HEK293 (cell line): ENCODE results near the gene GIGYF1.

Experiments
- CTCF ChIA-PET: fragments of 350-600 bp; formaldehyde crosslinking; extraction: SDS; loops from one replicate; lab custom pipeline; 2021; ENCODE audit warnings: antibody characterized with exemption; lab: Yijun Ruan, JAX
- POLR2A ChIA-PET: fragments of 300-600 bp; formaldehyde crosslinking; extraction: SDS; loops from one replicate; lab custom pipeline; 2020; ENCODE audit warnings: antibody characterized with exemption, inconsistent platforms; lab: Yijun Ruan, JAX
- H3K27ac ChIP-seq: fragments of 200-500 bp; sonication (Bioruptor generic); 2 replicates; pipeline ENCODE4 v1.5.1; 2014; ENCODE audit warnings: low read depth, low read length, control low read depth, inconsistent platforms; ENCODE audit errors: extremely low read depth
- H3K36me3 ChIP-seq, 2 experiments: fragments of 200-500 bp in 1 of 2; sonication (Bioruptor generic) in 1 of 2; 1 replicate in 1 of 2; 2 replicates in 1 of 2; pipeline ENCODE4 v1.5.1; 2014 to 2017; ENCODE audit warnings: inconsistent platforms in 2 of 2, low read length in 2 of 2; ENCODE audit not compliant: control insufficient read depth in 2 of 2, insufficient read depth in 1 of 2
- H3K4me1 ChIP-seq: fragments of 200-500 bp; sonication (Bioruptor generic); 2 replicates; pipeline ENCODE4 v1.5.1; 2014; ENCODE audit warnings: mild to moderate bottlenecking, low read length, inconsistent platforms; ENCODE audit not compliant: control insufficient read depth, insufficient read depth
- H3K4me3 ChIP-seq: 2 replicates; pipeline ENCODE4 v1.5.1; 2011; ENCODE audit warnings: low read depth, mild to moderate bottlenecking, control low read depth, low read length, moderate library complexity
- H3K9me3 ChIP-seq: fragments of 200-500 bp; sonication (Bioruptor generic); 2 replicates; pipeline ENCODE4 v1.5.1; 2014; ENCODE audit warnings: low read depth, low read length, inconsistent platforms; ENCODE audit not compliant: control insufficient read depth, insufficient read depth
- AEBP2 ChIP-seq: fragments of 450-650 bp; formaldehyde crosslinking; IDR thresholded peaks from 2 replicates; pipeline ENCODE4 v1.5.1; 2016; ENCODE audit warnings: missing biosample characterization, missing genetic modification characterization, borderline replicate concordance
- IKZF3 ChIP-seq: fragments of 450-650 bp; IDR thresholded peaks from 2 replicates; pipeline ENCODE4 v1.5.0; 2018; ENCODE audit warnings: missing biosample characterization, mild to moderate bottlenecking, missing genetic modification characterization, moderate library complexity
- KLF16 ChIP-seq: fragments of 450-650 bp; formaldehyde crosslinking; IDR thresholded peaks from 2 replicates; pipeline ENCODE4 v1.5.1; 2017; ENCODE audit warnings: missing biosample characterization, missing genetic modification characterization
- ZBTB11 ChIP-seq: fragments of 450-650 bp; formaldehyde crosslinking; conservative IDR thresholded peaks from 2 replicates; pipeline ENCODE4 v1.5.1; 2016; ENCODE audit warnings: low read depth, missing biosample characterization, missing genetic modification characterization
- ZBTB6 ChIP-seq: fragments of 450-650 bp; formaldehyde crosslinking; IDR thresholded peaks from 2 replicates; pipeline ENCODE4 v1.5.1; 2017; ENCODE audit warnings: missing biosample characterization, missing genetic modification characterization
- ZBTB7A ChIP-seq: fragments of 450-650 bp; formaldehyde crosslinking; IDR thresholded peaks from 2 replicates; pipeline ENCODE4 v1.5.1; 2016; ENCODE audit warnings: low read depth, missing biosample characterization, missing genetic modification characterization
- ZFP3 ChIP-seq: fragments of 450-650 bp; formaldehyde crosslinking; IDR thresholded peaks from 2 replicates; pipeline ENCODE4 v1.5.1; 2016; ENCODE audit warnings: low read depth, missing biosample characterization, missing genetic modification characterization
- ZFP37 ChIP-seq: fragments of 450-650 bp; formaldehyde crosslinking; IDR thresholded peaks from 2 replicates; pipeline ENCODE4 v1.5.1; 2016; ENCODE audit warnings: missing biosample characterization, missing genetic modification characterization
- ZNF146 ChIP-seq: fragments of 450-650 bp; formaldehyde crosslinking; IDR thresholded peaks from 2 replicates; pipeline ENCODE4 v1.5.1; 2016; ENCODE audit warnings: missing biosample characterization, missing genetic modification characterization
- ZNF280C ChIP-seq: fragments of 450-650 bp; formaldehyde crosslinking; IDR thresholded peaks from 2 replicates; pipeline ENCODE4 v1.5.1; 2016; ENCODE audit warnings: missing biosample characterization, missing genetic modification characterization
- ZNF280D ChIP-seq: fragments of 450-650 bp; formaldehyde crosslinking; IDR thresholded peaks from 2 replicates; pipeline ENCODE4 v1.5.1; 2016; ENCODE audit warnings: missing biosample characterization, missing genetic modification characterization
- ZNF324 ChIP-seq: fragments of 450-650 bp; formaldehyde crosslinking; IDR thresholded peaks from 2 replicates; pipeline ENCODE4 v1.5.1; 2016; ENCODE audit warnings: missing biosample characterization, missing genetic modification characterization
- ZNF394 ChIP-seq: fragments of 450-650 bp; formaldehyde crosslinking; IDR thresholded peaks from 2 replicates; pipeline ENCODE4 v1.5.1; 2016; ENCODE audit warnings: missing biosample characterization, missing genetic modification characterization, mild to moderate bottlenecking, moderate library complexity, borderline replicate concordance
- ZNF48 ChIP-seq: fragments of 450-650 bp; formaldehyde crosslinking; IDR thresholded peaks from 2 replicates; pipeline ENCODE4 v1.5.1; 2016; ENCODE audit warnings: missing biosample characterization, missing genetic modification characterization
- ZNF596 ChIP-seq: fragments of 450-650 bp; IDR thresholded peaks from 2 replicates; pipeline ENCODE4 v1.5.0; 2018; ENCODE audit warnings: missing biosample characterization, mild to moderate bottlenecking, missing genetic modification characterization, moderate library complexity
- ZNF664 ChIP-seq: fragments of 450-650 bp; formaldehyde crosslinking; IDR thresholded peaks from 2 replicates; pipeline ENCODE4 v1.5.1; 2016; ENCODE audit warnings: missing biosample characterization, missing genetic modification characterization
- ZNF777 ChIP-seq: fragments of 450-650 bp; formaldehyde crosslinking; IDR thresholded peaks from 2 replicates; pipeline ENCODE4 v1.5.1; 2017; ENCODE audit warnings: missing biosample characterization, missing genetic modification characterization, borderline replicate concordance
- ZSCAN23 ChIP-seq: fragments of 450-650 bp; formaldehyde crosslinking; IDR thresholded peaks from 2 replicates; pipeline ENCODE4 v1.5.1; 2016; ENCODE audit warnings: missing biosample characterization, missing genetic modification characterization

The GIGYF1 gene

GRCh38 chr7:100673942-100674410 lies 20.1 kb downstream of the GIGYF1 start (continued):
- TF ChIP-seq ZNF280C (tag by site-specific recombination) (no peak), ZBTB11 (tag by site-specific recombination) (peak; percentile 34)

GRCh38 chr7:100673302-100673941 lies 20.6 kb downstream of the GIGYF1 start, which contains the start of gene GNB2:
TSS of gene GNB2 (plus strand) at chr7:100673740. CDS start at chr7:100676266, 2,526 bp downstream.
- Histone ChIP-seq H3K4me1 (no peaks in the 10 kb centered on the region), H3K4me3 (peak within 1 kb of the TSS; percentile 97), H3K27ac (peak within 1 kb of the TSS; percentile 84), H3K9me3 (no peaks in the 10 kb centered on the region), H3K36me3 (peaks cover 0 to 22% of the 10 kb centered on the region in 2 experiments; a peak in 2 of 3 replicates)
- ChIA-PET CTCF (interaction anchor here (0.6 to 1.0 kb wide), 3 partner anchors 10 to 109 kb away, joined by 3 to 4 read pairs (median 4); partner anchors contain the start of gene POP7), POLR2A (interaction anchor here (0.5 to 1.0 kb wide), 14 partner anchors 9 to 244 kb away, joined by 3 to 22 read pairs (median 4); partner anchors contain the start of genes ACTL6B, FBXO24, LRCH4 and MEPCE)
- TF ChIP-seq ZBTB6 (tag by site-specific recombination) (peak; percentile 52; the same call in 1 of the 2 replicates), ZFP3 (tag by site-specific recombination) (0 out of 2 replicates have a peak, but pooled peaks have one; percentile 11), IKZF3 (peak; percentile 100), ZNF664 (tag by site-specific recombination) (no peak), ZBTB7A (peak; percentile 99), ZNF280D (tag by site-specific recombination) (0 out of 2 replicates have a peak, but pooled peaks have one; percentile 11), ZNF324 (tag by site-specific recombination) (peak; percentile 99), ZNF146 (tag by site-specific recombination) (peak; percentile 83), ZNF777 (tag by site-specific recombination) (peak; percentile 40; the same call in 1 of the 2 replicates), ZFP37 (peak; percentile 82), KLF16 (tag by site-specific recombination) (peak; percentile 85), ZNF48 (tag by site-specific recombination) (no peak), ZNF596 (peak; percentile 78; the same call in 1 of the 2 replicates), ZNF394 (tag by site-specific recombination) (peak; percentile 88), ZBTB11 (tag by site-specific recombination) (0 out of 2 replicates have a peak, but pooled peaks have one; percentile 32), ZSCAN23 (tag by site-specific recombination) (peak; percentile 97), AEBP2 (no peak)
